Esophagus squamous epithelium (tissue), 5 donors: ENCODE data around the gene ATRNL1. TPM values are rescaled to one million over a fixed set of nuclear protein-coding genes. Genes with fewer than 3 reads are reported as not detected.

Source experiments
- DNase-seq: peaks from one replicate; lab custom pipeline; 2025; lab: John Stamatoyannopoulos, UW
- H3K27ac ChIP-seq, 4 donors: fragments of 200-600 bp; sonication (generic); one replicate each; pipeline ENCODE4 v1.5.1; 2016 to 2019; ENCODE audit warnings: mild to moderate bottlenecking in 1 of 4
- H3K27me3 ChIP-seq, 4 donors: fragments of 200-600 bp; sonication (generic); 1 replicate in 3 of 4; 2 replicates in 1 of 4; pipeline versions ENCODE4 v1.5.1 to v1.6.0; 2017 to 2021; ENCODE audit warnings: antibody characterized with exemption in 1 of 4
- H3K36me3 ChIP-seq, 3 donors: fragments of 200-600 bp; sonication (generic); one replicate each; pipeline ENCODE4 v1.5.1; 2016 to 2019
- H3K4me1 ChIP-seq, 3 donors: fragments of 200-600 bp; sonication (generic); one replicate each; pipeline ENCODE4 v1.5.1; 2017 to 2019
- H3K4me3 ChIP-seq, 4 donors: fragments of 200-600 bp; sonication (generic); 1 replicate in 3 of 4; 2 replicates in 1 of 4; pipeline ENCODE4 v1.5.1; 2016 to 2019; ENCODE audit warnings: mild to moderate bottlenecking in 2 of 4, moderate library complexity in 1 of 4
- H3K9me3 ChIP-seq, 3 donors: fragments of 200-600 bp; sonication (generic); one replicate each; pipeline ENCODE4 v1.5.1; 2016 to 2019
- POLR2A ChIP-seq, 4 donors: fragments of 450-650 bp; IDR thresholded peaks; one replicate each; pipeline ENCODE4 v1.6.1; 2017; ENCODE audit warnings: antibody characterized with exemption in 4 of 4, mild to moderate bottlenecking in 4 of 4, moderate library complexity in 3 of 4
- WGBS, 2 donors: methylation state at CpG; one replicate each; pipeline ENCODE4 v1.1.5; 2018; 5-methylcytosine and 5-hydroxymethylcytosine counted together
- intact Hi-C: fragments of 100-400 bp; cut with DNase I; formaldehyde crosslinking; loops from one replicate; pipeline ENCODE4 v1.15.0; 2022
- total RNA-seq, 4 donors: library from RNA; depleted of rRNA; stranded (reverse); fragments of >200 nt; gene quantifications; one replicate each; pipeline ENCODE4 v1.1.0, GENCODE V29; 2016
- TF ChIP-seq, protein P1 (sequence below), 6 experiments: fragments of 450-650 bp in 4 of 6; fragments of 200-600 bp in 2 of 6; sonication (generic) in 2 of 6; IDR thresholded peaks; one replicate each; pipeline ENCODE4 v1.5.1; 2016 to 2019; ENCODE audit warnings: antibody characterized with exemption in 6 of 6, mild to moderate bottlenecking in 4 of 6, moderate library complexity in 4 of 6
- donor health status: DM: yes; HTN: yes; CAD: no.

The ATRNL1 gene
- total RNA-seq, 4 donors from 2014 or later = 0.64 to 15.1 (median 2.6) TPM

DNA sequence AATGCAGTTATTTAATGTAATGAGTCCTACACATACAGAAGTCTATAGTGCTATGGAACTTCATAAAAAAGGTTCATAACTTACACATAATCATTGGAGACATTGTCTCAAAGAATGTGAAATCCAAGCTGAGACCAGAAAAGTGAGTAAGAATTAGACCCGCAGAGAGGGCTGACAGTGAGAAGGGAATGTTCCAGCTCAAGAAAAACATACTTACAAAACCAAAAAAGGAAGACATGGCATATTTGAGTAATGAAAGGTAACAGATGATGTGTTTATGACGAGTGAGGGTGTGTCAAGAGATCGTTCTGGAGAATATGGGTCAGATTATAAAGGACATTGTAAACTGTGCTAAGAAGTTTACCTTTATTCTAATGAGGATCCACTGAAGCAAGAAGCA lies 566.5 kb downstream of the ATRNL1 start:
- intact Hi-C loops = no loop called here
- no peaks in the 10 kb centered on the region for H3K4me1 ChIP-seq
- no peaks in the 10 kb centered on the region for H3K9me3 ChIP-seq
- H3K4me3 ChIP-seq = no peak overlapping the region
- no peak for DNase-seq
- no peaks in the 10 kb centered on the region for H3K36me3 ChIP-seq
- no peak for TF ChIP-seq POLR2A (IDR thresholded peaks at IDR 0.05)
- TF ChIP-seq, protein P1, sequence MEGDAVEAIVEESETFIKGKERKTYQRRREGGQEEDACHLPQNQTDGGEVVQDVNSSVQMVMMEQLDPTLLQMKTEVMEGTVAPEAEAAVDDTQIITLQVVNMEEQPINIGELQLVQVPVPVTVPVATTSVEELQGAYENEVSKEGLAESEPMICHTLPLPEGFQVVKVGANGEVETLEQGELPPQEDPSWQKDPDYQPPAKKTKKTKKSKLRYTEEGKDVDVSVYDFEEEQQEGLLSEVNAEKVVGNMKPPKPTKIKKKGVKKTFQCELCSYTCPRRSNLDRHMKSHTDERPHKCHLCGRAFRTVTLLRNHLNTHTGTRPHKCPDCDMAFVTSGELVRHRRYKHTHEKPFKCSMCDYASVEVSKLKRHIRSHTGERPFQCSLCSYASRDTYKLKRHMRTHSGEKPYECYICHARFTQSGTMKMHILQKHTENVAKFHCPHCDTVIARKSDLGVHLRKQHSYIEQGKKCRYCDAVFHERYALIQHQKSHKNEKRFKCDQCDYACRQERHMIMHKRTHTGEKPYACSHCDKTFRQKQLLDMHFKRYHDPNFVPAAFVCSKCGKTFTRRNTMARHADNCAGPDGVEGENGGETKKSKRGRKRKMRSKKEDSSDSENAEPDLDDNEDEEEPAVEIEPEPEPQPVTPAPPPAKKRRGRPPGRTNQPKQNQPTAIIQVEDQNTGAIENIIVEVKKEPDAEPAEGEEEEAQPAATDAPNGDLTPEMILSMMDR (IDR thresholded peaks at IDR 0.05) = no peak
- H3K27ac ChIP-seq = no peak overlapping the region
- 57 to 58% methylated on average over 3 of the region's 3 CpGs for WGBS, 2 donors
- H3K27me3 ChIP-seq = no peaks in the 10 kb centered on the region

- Histone ChIP-seq H3K27me3 (no peaks in the 10 kb centered on the region), H3K4me1 (no peaks in the 10 kb centered on the region), H3K36me3 (no peaks in the 10 kb centered on the region), H3K27ac (no peak overlapping the region), H3K4me3 (no peak overlapping the region), H3K9me3 (no peaks in the 10 kb centered on the region)
- DNase-seq = no peak
- TF ChIP-seq, protein P1 (IDR thresholded peaks at IDR 0.05) = no peak
- TF ChIP-seq POLR2A (IDR thresholded peaks at IDR 0.05) = no peak
- 80 to 96% methylated on average over 1 of the region's 1 CpG for WGBS, 2 donors
- intact Hi-C loops = no loop called here
Measured at GRCh38 chr10:115660391-115660790, 567.2 kb downstream of the ATRNL1 start.

DNA sequence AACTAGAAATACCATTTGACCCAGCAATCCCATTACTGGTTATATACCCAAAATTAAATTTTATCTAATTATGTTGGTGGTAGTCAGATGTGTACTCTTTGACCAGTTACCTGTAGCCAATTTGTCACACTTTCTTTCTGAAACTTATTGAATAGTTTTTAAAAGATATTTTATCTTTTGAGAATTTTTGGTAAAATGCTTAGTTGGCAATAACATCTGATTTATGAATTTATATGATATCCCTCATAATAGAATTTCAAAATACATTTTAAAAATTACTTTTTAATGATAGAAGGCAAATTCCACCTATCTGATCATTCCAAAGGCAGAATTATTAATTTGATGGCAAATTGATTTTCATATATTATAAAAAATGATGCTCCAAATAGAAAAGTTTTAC lies 569.3 kb downstream of the ATRNL1 start:
- no peak for TF ChIP-seq POLR2A (IDR thresholded peaks at IDR 0.05)
- TF ChIP-seq, protein P1 (IDR thresholded peaks at IDR 0.05) = no peak
- Histone ChIP-seq H3K4me1 (no peaks in the 10 kb centered on the region), H3K9me3 (no peaks in the 10 kb centered on the region), H3K27ac (no peak overlapping the region), H3K36me3 (no peaks in the 10 kb centered on the region), H3K27me3 (no peaks in the 10 kb centered on the region), H3K4me3 (no peak overlapping the region)
- DNase-seq = no peak
- intact Hi-C loops = no loop called here

- Histone ChIP-seq H3K27me3 (no peaks in the 10 kb centered on the region), H3K4me3 (no peak overlapping the region), H3K9me3 (no peaks in the 10 kb centered on the region), H3K36me3 (no peaks in the 10 kb centered on the region), H3K27ac (no peak overlapping the region), H3K4me1 (no peaks in the 10 kb centered on the region)
- TF ChIP-seq, protein P1 (IDR thresholded peaks at IDR 0.05) = no peak
- TF ChIP-seq POLR2A (IDR thresholded peaks at IDR 0.05) = no peak
- no peak for DNase-seq
- 37 to 43% methylated on average over 2 of the region's 2 CpGs for WGBS, 2 donors
- intact Hi-C loops = no loop called here
Measured at GRCh38 chr10:115665549-115665948, 572.4 kb downstream of the ATRNL1 start.

- Histone ChIP-seq H3K27ac (no peak overlapping the region), H3K36me3 (no peaks in the 10 kb centered on the region), H3K4me1 (no peaks in the 10 kb centered on the region), H3K27me3 (no peaks in the 10 kb centered on the region), H3K4me3 (no peak overlapping the region), H3K9me3 (no peaks in the 10 kb centered on the region)
- no peak for DNase-seq
- TF ChIP-seq, protein P1 (IDR thresholded peaks at IDR 0.05) = no peak
- TF ChIP-seq POLR2A (IDR thresholded peaks at IDR 0.05) = no peak
- WGBS, 2 donors = 58 to 59% methylated on average over 1 of the region's 1 CpG
- intact Hi-C loops = no loop called here
Measured at GRCh38 chr10:115674496-115674895, 581.3 kb downstream of the ATRNL1 start.
